ENCODE measurements around the gene PAQR5.

- TF ChIP-seq POLR2A (IDR thresholded peaks at IDR 0.05) (no peak), CTCF (IDR thresholded peaks at IDR 0.05) (no peak), POLR2AphosphoS5 (IDR thresholded peaks at IDR 0.05) (no peak), EP300 (IDR thresholded peaks at IDR 0.05) (no peak)
These were observed 25.2 kb downstream of the PAQR5 start for GRCh38 chr15:69323893-69324430.

All from gastroesophageal sphincter (tissue), 3 donors.